Tibial nerve (tissue), 4 donors: ENCODE data around the gene MRPL1. TPM values are rescaled to one million over a fixed set of nuclear protein-coding genes. Genes with fewer than 3 reads are reported as not detected.

Experiments used
- DNase-seq, 2 donors: peaks; one replicate each; pipeline ENCODE4 v3.0.0-alpha.2; 2019; ENCODE audit warnings: low spot score in 2 of 2
- H3K27ac ChIP-seq, 4 donors: fragments of 200-600 bp; sonication (generic) in 3 of 4; one replicate each; pipeline ENCODE4 v1.5.1; 2017 to 2019; ENCODE audit warnings: mild to moderate bottlenecking in 1 of 4
- H3K27me3 ChIP-seq, 2 donors: fragments of 200-600 bp; sonication (generic) in 1 of 2; one replicate each; pipeline versions ENCODE4 v1.5.1 to v1.6.0; 2017 to 2019
- H3K36me3 ChIP-seq, 3 donors: fragments of 200-600 bp; sonication (generic); one replicate each; pipeline ENCODE4 v1.5.1; 2018 to 2019
- H3K4me1 ChIP-seq, 4 donors: fragments of 200-600 bp; sonication (generic) in 3 of 4; one replicate each; pipeline ENCODE4 v1.5.1; 2017 to 2019
- H3K4me3 ChIP-seq, 4 donors: fragments of 200-600 bp; sonication (generic) in 3 of 4; one replicate each; pipeline ENCODE4 v1.5.1; 2017 to 2019; ENCODE audit warnings: mild to moderate bottlenecking in 1 of 4, moderate library complexity in 1 of 4
- H3K9me3 ChIP-seq, 4 donors: fragments of 200-600 bp; sonication (generic) in 3 of 4; one replicate each; pipeline ENCODE4 v1.5.1; 2017 to 2019
- EP300 ChIP-seq, 2 donors: sonication (generic); formaldehyde crosslinking; IDR thresholded peaks; one replicate each; pipeline ENCODE4 v1.6.1; 2017; ENCODE audit warnings: antibody characterized with exemption in 2 of 2, mild to moderate bottlenecking in 1 of 2
- POLR2A ChIP-seq, 2 donors: fragments of 450-650 bp; IDR thresholded peaks; one replicate each; pipeline ENCODE4 v1.6.1; 2017; ENCODE audit warnings: antibody characterized with exemption in 2 of 2, mild to moderate bottlenecking in 2 of 2, moderate library complexity in 2 of 2
- WGBS, 2 donors: methylation state at CpG; one replicate each; pipeline ENCODE4 v1.1.5; 2018; 5-methylcytosine and 5-hydroxymethylcytosine counted together
- total RNA-seq, 4 donors: library from RNA; depleted of rRNA; stranded (reverse); fragments of >200 nt; gene quantifications; one replicate each; pipeline ENCODE4 v1.1.0, GENCODE V29; 2016
- TF ChIP-seq, protein P1 (sequence below), 5 experiments: fragments of 200-600 bp in 3 of 5; fragments of 450-650 bp in 2 of 5; sonication (generic) in 3 of 5; IDR thresholded peaks; one replicate each; pipeline ENCODE4 v1.5.1; 2016 to 2019; ENCODE audit warnings: antibody characterized with exemption in 5 of 5, mild to moderate bottlenecking in 3 of 5, moderate library complexity in 2 of 5

The MRPL1 gene
- total RNA-seq, 4 donors from 2014 or later: 21.0 to 32.3 (median 26.9) TPM

DNA sequence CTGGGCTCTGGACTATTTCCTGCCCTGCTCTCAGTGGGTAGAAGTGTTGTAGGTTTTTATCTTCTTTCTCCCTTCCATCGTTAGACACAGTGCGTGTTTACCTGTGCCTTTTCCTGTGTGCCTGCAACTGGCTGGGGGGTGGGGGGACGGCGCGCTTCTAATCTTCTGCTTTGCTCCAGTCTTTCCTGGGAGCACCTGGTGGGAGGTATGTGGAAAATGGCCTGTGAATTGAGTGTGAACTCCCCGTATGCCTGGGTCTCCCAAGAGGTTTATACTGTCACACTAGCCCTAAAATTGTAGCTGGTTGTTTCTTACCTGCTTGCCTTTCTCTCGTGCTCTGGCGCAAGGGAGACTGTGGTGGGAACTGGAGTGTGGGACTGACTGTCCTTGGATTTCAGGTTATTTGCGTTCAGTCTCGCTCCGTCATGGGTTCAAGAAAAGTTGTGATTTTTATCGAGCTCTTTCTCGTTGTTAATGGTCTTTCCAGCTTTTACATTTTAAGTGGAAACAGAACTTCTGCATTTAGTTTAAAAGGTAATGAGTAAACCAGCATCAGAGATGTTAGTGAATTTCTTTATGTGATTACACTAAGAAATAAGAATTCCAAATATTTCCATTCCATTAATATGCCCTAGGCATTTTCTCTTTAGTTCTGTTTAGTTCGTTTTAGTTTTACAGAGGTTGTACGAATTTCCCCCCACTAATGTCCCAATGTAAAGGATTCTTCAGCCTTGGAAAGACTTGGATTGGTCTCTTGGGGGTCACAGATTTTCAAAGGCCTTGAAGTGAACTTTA lies 15.3 kb downstream of the MRPL1 start:
- Histone ChIP-seq H3K27me3 (no peaks in the 10 kb centered on the region), H3K9me3 (no peaks in the 10 kb centered on the region), H3K36me3 (peaks cover 0 to 41% (median 0%) of the 10 kb centered on the region in 3 donors), H3K27ac (no peak overlapping the region), H3K4me3 (no peak overlapping the region), H3K4me1 (no peaks in the 10 kb centered on the region)
- TF ChIP-seq POLR2A (IDR thresholded peaks at IDR 0.05) (no peak), EP300 (IDR thresholded peaks at IDR 0.05) (no peak)
- TF ChIP-seq, protein P1, sequence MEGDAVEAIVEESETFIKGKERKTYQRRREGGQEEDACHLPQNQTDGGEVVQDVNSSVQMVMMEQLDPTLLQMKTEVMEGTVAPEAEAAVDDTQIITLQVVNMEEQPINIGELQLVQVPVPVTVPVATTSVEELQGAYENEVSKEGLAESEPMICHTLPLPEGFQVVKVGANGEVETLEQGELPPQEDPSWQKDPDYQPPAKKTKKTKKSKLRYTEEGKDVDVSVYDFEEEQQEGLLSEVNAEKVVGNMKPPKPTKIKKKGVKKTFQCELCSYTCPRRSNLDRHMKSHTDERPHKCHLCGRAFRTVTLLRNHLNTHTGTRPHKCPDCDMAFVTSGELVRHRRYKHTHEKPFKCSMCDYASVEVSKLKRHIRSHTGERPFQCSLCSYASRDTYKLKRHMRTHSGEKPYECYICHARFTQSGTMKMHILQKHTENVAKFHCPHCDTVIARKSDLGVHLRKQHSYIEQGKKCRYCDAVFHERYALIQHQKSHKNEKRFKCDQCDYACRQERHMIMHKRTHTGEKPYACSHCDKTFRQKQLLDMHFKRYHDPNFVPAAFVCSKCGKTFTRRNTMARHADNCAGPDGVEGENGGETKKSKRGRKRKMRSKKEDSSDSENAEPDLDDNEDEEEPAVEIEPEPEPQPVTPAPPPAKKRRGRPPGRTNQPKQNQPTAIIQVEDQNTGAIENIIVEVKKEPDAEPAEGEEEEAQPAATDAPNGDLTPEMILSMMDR (IDR thresholded peaks at IDR 0.05): no peak
- 80% methylated on average over 15 of the region's 15 CpGs for WGBS, 2 donors
- no peak for DNase-seq

DNA sequence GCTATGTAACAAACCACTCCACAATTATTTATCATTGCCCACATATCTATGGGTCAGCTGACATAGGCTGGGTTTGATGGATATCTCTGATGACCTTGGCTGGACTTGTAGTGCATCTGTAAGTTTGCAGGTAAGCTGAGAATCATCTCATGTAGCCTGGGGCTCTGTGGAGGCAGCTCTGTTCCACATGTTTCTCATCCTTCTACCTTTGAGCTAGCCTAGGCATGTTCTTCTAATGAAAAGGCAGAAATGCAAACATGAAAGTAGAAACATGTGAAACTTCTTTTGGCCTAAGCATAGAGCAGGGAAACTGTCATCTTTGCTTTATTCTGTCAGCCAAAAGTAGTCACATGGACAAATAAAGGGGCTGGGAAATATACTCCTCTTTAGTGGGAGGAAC lies 18.2 kb downstream of the MRPL1 start:
- H3K4me3 ChIP-seq: no peak overlapping the region
- H3K27ac ChIP-seq: no peak overlapping the region
- no peak for DNase-seq
- TF ChIP-seq EP300 (IDR thresholded peaks at IDR 0.05) (no peak), POLR2A (IDR thresholded peaks at IDR 0.05) (no peak)
- TF ChIP-seq, protein P1 (IDR thresholded peaks at IDR 0.05): no peak
- H3K4me1 ChIP-seq: no peaks in the 10 kb centered on the region
- H3K27me3 ChIP-seq: no peaks in the 10 kb centered on the region
- H3K9me3 ChIP-seq: no peaks in the 10 kb centered on the region
- peaks cover 0 to 37% (median 0%) of the 10 kb centered on the region in 3 donors for H3K36me3 ChIP-seq

DNA sequence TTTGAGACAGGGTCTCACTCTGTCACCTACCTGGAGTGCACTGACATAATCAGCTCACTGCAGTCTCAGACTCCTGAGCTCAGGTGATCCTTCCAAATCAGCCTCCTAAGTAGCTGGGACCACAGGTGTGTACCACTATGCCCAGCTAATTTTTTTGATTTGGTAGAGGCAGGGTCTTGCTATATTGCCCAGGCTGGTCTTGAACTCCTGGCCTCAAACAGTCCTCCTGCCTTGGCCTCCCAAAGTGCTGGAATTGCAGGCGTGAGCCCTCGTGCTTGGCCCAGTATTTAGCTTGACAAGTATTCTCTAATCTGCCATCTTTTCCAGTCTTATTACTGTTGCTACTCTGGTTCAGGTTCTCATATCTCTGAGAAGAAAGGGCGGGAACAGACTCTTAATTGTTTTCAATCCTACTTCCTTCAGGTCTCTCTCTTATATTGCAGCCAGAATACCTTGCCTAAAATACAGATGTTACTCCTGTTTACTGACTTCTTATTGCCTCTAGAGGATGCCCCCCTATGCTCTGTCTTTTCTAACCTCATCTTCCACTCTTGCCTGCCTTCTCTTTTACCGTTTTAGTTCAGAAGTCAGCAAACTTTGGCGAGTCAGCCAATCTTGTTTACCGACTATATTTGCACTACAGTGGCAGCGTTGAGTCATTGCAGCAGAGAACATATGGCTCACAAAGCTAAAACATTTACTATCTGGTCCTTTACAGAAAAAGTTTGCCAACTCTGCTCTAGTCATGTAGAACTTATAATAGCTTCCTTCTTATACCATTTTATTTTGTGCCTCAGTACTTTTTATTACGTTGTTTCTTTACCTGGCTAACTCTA lies 19.0 kb downstream of the MRPL1 start:
- TF ChIP-seq, protein P1 (IDR thresholded peaks at IDR 0.05): no peak
- no peak for TF ChIP-seq EP300 (IDR thresholded peaks at IDR 0.05)
- no peak for TF ChIP-seq POLR2A (IDR thresholded peaks at IDR 0.05)
- Histone ChIP-seq H3K4me3 (no peak overlapping the region), H3K9me3 (no peaks in the 10 kb centered on the region), H3K36me3 (peaks cover 0 to 39% (median 0%) of the 10 kb centered on the region in 3 donors), H3K4me1 (no peaks in the 10 kb centered on the region), H3K27ac (no peak overlapping the region), H3K27me3 (no peaks in the 10 kb centered on the region)
- no peak for DNase-seq
- WGBS, 2 donors: 91 to 93% methylated on average over 8 of the region's 8 CpGs

DNA sequence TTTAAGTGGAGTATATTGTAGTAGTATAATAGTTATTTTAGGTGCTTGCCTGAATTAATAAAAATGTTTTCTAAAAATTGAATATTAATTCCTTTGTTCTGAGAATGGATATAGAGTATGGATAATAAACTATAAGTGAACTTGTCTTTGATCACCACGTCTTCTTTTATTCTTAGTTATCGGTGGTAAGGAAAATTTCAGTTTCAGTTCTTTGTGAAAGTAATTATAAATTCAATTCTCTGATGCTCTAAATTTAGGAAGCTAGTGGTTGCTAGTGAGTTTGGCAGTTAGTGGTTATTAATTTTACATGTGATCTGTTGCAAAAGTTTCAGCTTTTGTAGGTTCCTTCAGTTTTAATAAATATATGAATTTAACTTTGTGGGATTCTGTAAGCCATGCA lies 30.8 kb downstream of the MRPL1 start:
- Histone ChIP-seq H3K36me3 (peaks cover 0 to 51% (median 0%) of the 10 kb centered on the region in 3 donors), H3K4me1 (no peaks in the 10 kb centered on the region)

More for the DNA sequence above, 30.8 kb downstream of the MRPL1 start:
- DNase-seq: no peak
- TF ChIP-seq EP300 (IDR thresholded peaks at IDR 0.05) (no peak), POLR2A (IDR thresholded peaks at IDR 0.05) (no peak)
- TF ChIP-seq, protein P1 (IDR thresholded peaks at IDR 0.05): no peak
- Histone ChIP-seq H3K4me3 (no peak overlapping the region), H3K27me3 (no peaks in the 10 kb centered on the region), H3K9me3 (no peaks in the 10 kb centered on the region), H3K27ac (no peak overlapping the region)
- WGBS, 2 donors: 78 to 91% methylated on average over 2 of the region's 2 CpGs
